ENCODE results near the gene RASSF3.

DNA sequence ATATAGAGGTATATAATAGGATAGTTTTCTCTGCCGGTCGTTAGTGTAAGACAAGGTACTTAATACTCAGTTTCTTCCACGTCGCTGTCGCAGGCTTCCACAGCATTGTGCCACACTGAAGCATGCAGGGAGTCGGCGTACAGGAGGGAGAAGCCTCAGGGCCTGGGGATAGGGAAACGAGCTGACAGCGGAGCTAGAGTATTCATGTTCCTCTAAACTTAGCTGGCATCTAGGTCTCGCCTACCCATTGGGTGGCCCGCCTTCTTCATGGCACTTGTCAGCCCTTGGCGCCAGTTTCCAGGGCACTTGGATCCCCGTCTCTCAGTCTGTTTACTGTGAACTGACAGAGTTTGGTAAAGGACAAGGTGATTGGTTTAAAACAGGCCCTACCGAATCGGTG, 75.3 kb downstream of the RASSF3 start:
- TF ChIP-seq, protein P1, sequence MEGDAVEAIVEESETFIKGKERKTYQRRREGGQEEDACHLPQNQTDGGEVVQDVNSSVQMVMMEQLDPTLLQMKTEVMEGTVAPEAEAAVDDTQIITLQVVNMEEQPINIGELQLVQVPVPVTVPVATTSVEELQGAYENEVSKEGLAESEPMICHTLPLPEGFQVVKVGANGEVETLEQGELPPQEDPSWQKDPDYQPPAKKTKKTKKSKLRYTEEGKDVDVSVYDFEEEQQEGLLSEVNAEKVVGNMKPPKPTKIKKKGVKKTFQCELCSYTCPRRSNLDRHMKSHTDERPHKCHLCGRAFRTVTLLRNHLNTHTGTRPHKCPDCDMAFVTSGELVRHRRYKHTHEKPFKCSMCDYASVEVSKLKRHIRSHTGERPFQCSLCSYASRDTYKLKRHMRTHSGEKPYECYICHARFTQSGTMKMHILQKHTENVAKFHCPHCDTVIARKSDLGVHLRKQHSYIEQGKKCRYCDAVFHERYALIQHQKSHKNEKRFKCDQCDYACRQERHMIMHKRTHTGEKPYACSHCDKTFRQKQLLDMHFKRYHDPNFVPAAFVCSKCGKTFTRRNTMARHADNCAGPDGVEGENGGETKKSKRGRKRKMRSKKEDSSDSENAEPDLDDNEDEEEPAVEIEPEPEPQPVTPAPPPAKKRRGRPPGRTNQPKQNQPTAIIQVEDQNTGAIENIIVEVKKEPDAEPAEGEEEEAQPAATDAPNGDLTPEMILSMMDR (IDR thresholded peaks at IDR 0.05): no peak
- TF ChIP-seq POLR2A (IDR thresholded peaks at IDR 0.05): no peak

Measured in body of pancreas (tissue), 4 donors.